Measurements from ENCODE around the gene RPH3AL. TPM values are rescaled to one million over a fixed set of nuclear protein-coding genes. Genes with fewer than 3 reads are reported as not detected.
"Not testable (repeated sequence)": the region's sequence is repeated elsewhere in the genome, so short reads cannot be mapped to it uniquely, and the experiment has no call there.

RPH3AL gene
- total and polyA plus RNA-seq, 2 donors from 2014 or later: 18.1 to 55.9 TPM

- peak in 1 of 5 donors; percentile 48 for DNase-seq
- Histone ChIP-seq H3K27ac (ENCODE audit: low read depth in 2 of 2, low read length in 2 of 2) (no peak overlapping the region), H3K4me1 (ENCODE audit: control insufficient read depth in 2 of 3, insufficient read depth in 2 of 3, low read depth in 1 of 3, low read length in 3 of 3) (no peaks in the 10 kb centered on the region), H3K9ac (ENCODE audit: low read length in 3 of 3) (no peak overlapping the region), H3K9me3 (ENCODE audit: control insufficient read depth in 2 of 3, insufficient read depth in 1 of 3, low read length in 3 of 3) (no peaks in the 10 kb centered on the region), H3K4me3 (ENCODE audit: low read length in 3 of 3) (no peak overlapping the region), H3K36me3 (ENCODE audit: control insufficient read depth in 2 of 3, insufficient read depth in 3 of 3, low read length in 3 of 3) (no peaks in the 10 kb centered on the region), H3K27me3 (ENCODE audit: control insufficient read depth, insufficient read depth, low read length) (no peaks in the 10 kb centered on the region)
- no peak for FAIRE-seq
- no peak for TF ChIP-seq CTCF (IDR thresholded peaks at IDR 0.05; ENCODE audit: borderline replicate concordance, extremely low read depth, insufficient read depth)
- intact Hi-C loops (cut with DNase I): no loop called here
Measured at GRCh38 chr17:219696-220095, 132.9 kb downstream of the RPH3AL start.

- Histone ChIP-seq H3K4me3 (ENCODE audit: low read length in 3 of 3) (no peak overlapping the region), H3K27me3 (ENCODE audit: control insufficient read depth, insufficient read depth, low read length) (no peaks in the 10 kb centered on the region), H3K9ac (ENCODE audit: low read length in 3 of 3) (no peak overlapping the region), H3K27ac (ENCODE audit: low read depth in 2 of 2, low read length in 2 of 2) (no peak overlapping the region), H3K9me3 (ENCODE audit: control insufficient read depth in 2 of 3, insufficient read depth in 1 of 3, low read length in 3 of 3) (no peaks in the 10 kb centered on the region), H3K4me1 (ENCODE audit: control insufficient read depth in 2 of 3, insufficient read depth in 2 of 3, low read depth in 1 of 3, low read length in 3 of 3) (no peaks in the 10 kb centered on the region), H3K36me3 (ENCODE audit: control insufficient read depth in 2 of 3, insufficient read depth in 3 of 3, low read length in 3 of 3) (no peaks in the 10 kb centered on the region)
- intact Hi-C loops (cut with DNase I): no loop called here
- TF ChIP-seq CTCF (IDR thresholded peaks at IDR 0.05; ENCODE audit: borderline replicate concordance, extremely low read depth, insufficient read depth): no peak
- peak in 1 of 5 donors; percentile 26 for DNase-seq
- no peak for FAIRE-seq
Measured at GRCh38 chr17:218432-219110, 134.0 kb downstream of the RPH3AL start.

DNA sequence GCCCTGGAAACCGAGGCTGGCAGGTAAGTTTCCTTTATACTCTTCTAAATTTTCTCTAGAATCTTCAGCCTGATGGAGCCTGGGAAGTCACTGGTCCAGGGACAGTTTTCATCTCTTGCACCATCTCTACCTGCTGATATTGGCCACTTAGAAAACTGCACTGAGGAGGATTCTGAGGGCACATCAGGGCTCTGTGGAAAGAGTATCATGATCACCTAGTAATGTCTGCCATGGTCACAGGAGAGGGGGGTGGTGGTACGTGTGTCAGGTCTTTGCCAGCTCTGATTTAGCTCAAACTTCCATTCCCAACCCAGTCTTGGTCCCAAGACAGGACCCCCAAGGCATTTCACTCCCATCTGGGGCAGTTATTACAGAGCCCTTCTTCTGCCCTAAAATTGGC, 136.0 kb downstream of the RPH3AL start:
- Histone ChIP-seq H3K27me3 (ENCODE audit: control insufficient read depth, insufficient read depth, low read length) (no peaks in the 10 kb centered on the region), H3K9me3 (ENCODE audit: control insufficient read depth in 2 of 3, insufficient read depth in 1 of 3, low read length in 3 of 3) (no peaks in the 10 kb centered on the region), H3K27ac (ENCODE audit: low read depth in 2 of 2, low read length in 2 of 2) (no peak overlapping the region), H3K36me3 (ENCODE audit: control insufficient read depth in 2 of 3, insufficient read depth in 3 of 3, low read length in 3 of 3) (peaks cover 0 to 2% (median 0%) of the 10 kb centered on the region in 3 donors), H3K4me1 (ENCODE audit: control insufficient read depth in 2 of 3, insufficient read depth in 2 of 3, low read depth in 1 of 3, low read length in 3 of 3) (no peaks in the 10 kb centered on the region), H3K9ac (ENCODE audit: low read length in 3 of 3) (no peak overlapping the region), H3K4me3 (ENCODE audit: low read length in 3 of 3) (no peak overlapping the region)
- no peak for FAIRE-seq
- TF ChIP-seq CTCF (IDR thresholded peaks at IDR 0.05; ENCODE audit: borderline replicate concordance, extremely low read depth, insufficient read depth): no peak
- no peak for DNase-seq
- intact Hi-C loops (cut with DNase I): no loop called here

GRCh38 chr17:215563-216478, 136.8 kb downstream of the RPH3AL start:
- H3K9me3 ChIP-seq (ENCODE audit: control insufficient read depth in 2 of 3, insufficient read depth in 1 of 3, low read length in 3 of 3); H3K36me3 ChIP-seq (ENCODE audit: control insufficient read depth in 2 of 3, insufficient read depth in 3 of 3, low read length in 3 of 3); intact Hi-C loops (cut with DNase I); H3K27me3 ChIP-seq (ENCODE audit: control insufficient read depth, insufficient read depth, low read length); H3K27ac ChIP-seq (ENCODE audit: low read depth in 2 of 2, low read length in 2 of 2); H3K4me1 ChIP-seq (ENCODE audit: control insufficient read depth in 2 of 3, insufficient read depth in 2 of 3, low read depth in 1 of 3, low read length in 3 of 3): not testable (repeated sequence)
- DNase-seq (peak in 1 of 5 donors; percentile 90), FAIRE-seq (peak; percentile 33)
- H3K4me3 ChIP-seq (ENCODE audit: low read length in 3 of 3): peak overlapping the region in 2 of 3 donors; percentile 15 to 35
- peak overlapping the region in 1 of 3 donors; percentile 19 for H3K9ac ChIP-seq (ENCODE audit: low read length in 3 of 3)
